Measurements from ENCODE around the gene ZNF329.
"Not testable (repeated sequence)": the region's sequence is repeated elsewhere in the genome, so short reads cannot be mapped to it uniquely, and the experiment has no call there.

The ZNF329 gene

GRCh38 chr19:58150328-58150921 is at the start of gene ZNF329:
Gene ZNF329 (minus strand): TSS chr19:58150789. CDS start chr19:58129503, 21,286 bp downstream.
- DNase-seq, result no peak
- in situ Hi-C loops (cut with MboI; ENCODE audit: low pct_unique_long_range_greater_than_20kb, low sequenced_read_pairs), result no loop called here

- DNase-seq, result peak; percentile 68
- in situ Hi-C loops (cut with MboI; ENCODE audit: low pct_unique_long_range_greater_than_20kb, low sequenced_read_pairs), result no loop called here
These were observed 46.5 kb upstream of the ZNF329 start for GRCh38 chr19:58196901-58197616.

GRCh38 chr19:58183817-58184215 is 33.2 kb upstream of the ZNF329 start:
- in situ Hi-C loops (cut with MboI; ENCODE audit: low pct_unique_long_range_greater_than_20kb, low sequenced_read_pairs), result no loop called here
- no peak for DNase-seq

- peak; percentile 94 for DNase-seq
- in situ Hi-C loops (cut with MboI; ENCODE audit: low pct_unique_long_range_greater_than_20kb, low sequenced_read_pairs), result no loop called here
These were observed 32.6 kb upstream of the ZNF329 start, which contains the start of gene ZNF274 for GRCh38 chr19:58182989-58183816. Gene ZNF274 (plus strand): TSS chr19:58183061. CDS start chr19:58183966, 905 bp downstream.

- no peak for DNase-seq
- in situ Hi-C loops (cut with MboI; ENCODE audit: low pct_unique_long_range_greater_than_20kb, low sequenced_read_pairs), result no loop called here
These were observed 32.0 kb upstream of the ZNF329 start for GRCh38 chr19:58182577-58182988.

GRCh38 chr19:58181902-58182576 is 31.4 kb upstream of the ZNF329 start:
- peak; percentile 83 for DNase-seq

GRCh38 chr19:58170860-58171259 is 20.3 kb upstream of the ZNF329 start:
- no peak for DNase-seq
- in situ Hi-C loops (cut with MboI; ENCODE audit: low pct_unique_long_range_greater_than_20kb, low sequenced_read_pairs), result no loop called here

More at GRCh38 chr19:58181902-58182576, 31.4 kb upstream of the ZNF329 start:
- in situ Hi-C loops (cut with MboI; ENCODE audit: low pct_unique_long_range_greater_than_20kb, low sequenced_read_pairs), result no loop called here

GRCh38 chr19:58166708-58167280 is 16.2 kb upstream of the ZNF329 start:
- peak; percentile 23 for DNase-seq
- in situ Hi-C loops (cut with MboI; ENCODE audit: low pct_unique_long_range_greater_than_20kb, low sequenced_read_pairs), result no loop called here

GRCh38 chr19:58166268-58166667 is 15.7 kb upstream of the ZNF329 start:
- in situ Hi-C loops (cut with MboI; ENCODE audit: low pct_unique_long_range_greater_than_20kb, low sequenced_read_pairs), result no loop called here

GRCh38 chr19:58157045-58157728 is 6.6 kb upstream of the ZNF329 start:
- DNase-seq, result no peak
- in situ Hi-C loops (cut with MboI; ENCODE audit: low pct_unique_long_range_greater_than_20kb, low sequenced_read_pairs), result no loop called here

More at GRCh38 chr19:58166268-58166667, 15.7 kb upstream of the ZNF329 start:
- no peak for DNase-seq

GRCh38 chr19:58154679-58155648 is 4.4 kb upstream of the ZNF329 start:
- DNase-seq, result peak; percentile 93

GRCh38 chr19:58154287-58154678 is 3.7 kb upstream of the ZNF329 start:
- in situ Hi-C loops (cut with MboI; ENCODE audit: low pct_unique_long_range_greater_than_20kb, low sequenced_read_pairs), result no loop called here
- DNase-seq, result no peak

More at GRCh38 chr19:58154679-58155648, 4.4 kb upstream of the ZNF329 start:
- in situ Hi-C loops (cut with MboI; ENCODE audit: low pct_unique_long_range_greater_than_20kb, low sequenced_read_pairs), result no loop called here

- in situ Hi-C loops (cut with MboI; ENCODE audit: low pct_unique_long_range_greater_than_20kb, low sequenced_read_pairs), result no loop called here
- DNase-seq, result no peak
These were observed 2.8 kb upstream of the ZNF329 start for GRCh38 chr19:58153386-58153785.

- DNase-seq; in situ Hi-C loops (cut with MboI; ENCODE audit: low pct_unique_long_range_greater_than_20kb, low sequenced_read_pairs): not testable (repeated sequence)
These were observed 3.1 kb downstream of the ZNF329 start for GRCh38 chr19:58147475-58147874.

GRCh38 chr19:58145849-58146248 is 4.7 kb downstream of the ZNF329 start:
- no peak for DNase-seq
- in situ Hi-C loops (cut with MboI; ENCODE audit: low pct_unique_long_range_greater_than_20kb, low sequenced_read_pairs), result no loop called here

GRCh38 chr19:58134244-58134643 is 16.3 kb downstream of the ZNF329 start:
- in situ Hi-C loops (cut with MboI; ENCODE audit: low pct_unique_long_range_greater_than_20kb, low sequenced_read_pairs), result no loop called here
- no peak for DNase-seq

GRCh38 chr19:58129284-58129683 is 21.3 kb downstream of the ZNF329 start:
- no peak for DNase-seq
- in situ Hi-C loops (cut with MboI; ENCODE audit: low pct_unique_long_range_greater_than_20kb, low sequenced_read_pairs), result no loop called here

Data from KBM-7 (cell line).